GM19025 (cell line): ENCODE results near the gene USP16.
"Not testable (repeated sequence)": the region's sequence is repeated elsewhere in the genome, so short reads cannot be mapped to it uniquely, and the experiment has no call there.

ENCODE experiments used
- ATAC-seq: cut with Tn5 transposase; IDR thresholded peaks from one replicate; pipeline ENCODE4 v1.9.1; 2021; ENCODE audit warnings: mild to moderate bottlenecking, low read depth, moderate library complexity; ENCODE audit not compliant: unreplicated experiment

Gene USP16

DNA sequence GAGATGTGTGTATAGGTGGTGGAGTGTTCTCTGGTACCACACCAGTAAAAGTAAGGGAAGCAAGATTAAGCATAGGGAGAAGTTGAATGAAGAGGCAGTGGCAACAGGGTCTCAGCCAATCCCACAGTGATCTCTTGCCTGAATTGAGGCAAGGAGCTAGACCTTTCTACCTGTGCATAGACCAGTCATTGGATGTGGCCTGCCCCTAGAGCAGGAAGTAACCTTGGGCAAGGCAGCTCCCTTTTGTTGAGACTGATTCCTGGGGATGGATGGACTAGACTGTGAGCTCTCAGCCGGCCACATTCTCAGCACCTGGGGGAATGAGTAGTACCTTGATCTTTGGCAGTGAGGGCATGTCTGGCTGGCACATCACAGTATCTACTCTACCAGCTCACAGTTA lies 6.4 kb downstream of the USP16 start:
- no peak for ATAC-seq

DNA sequence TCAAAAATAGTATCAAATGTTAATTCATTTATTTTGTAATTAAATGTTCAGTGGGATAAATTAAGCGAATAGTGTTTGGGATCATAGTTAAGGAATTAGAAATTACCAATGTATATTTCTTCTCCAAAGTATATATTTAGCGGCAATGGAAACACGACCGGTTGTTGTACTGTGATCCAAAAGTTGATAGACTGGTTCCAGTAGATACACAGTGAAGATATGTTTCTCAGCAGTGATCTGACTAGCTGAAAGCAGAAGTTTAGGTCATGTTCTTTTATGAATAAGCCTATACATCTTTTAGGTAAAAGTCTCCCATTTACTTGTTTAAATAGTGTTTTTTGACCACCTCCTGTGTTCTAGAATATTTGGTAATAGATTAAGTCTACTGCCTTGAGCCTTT lies 8.8 kb downstream of the USP16 start:
- ATAC-seq, result no peak

GRCh38 chr21:29033871-29034270 lies 9.4 kb downstream of the USP16 start:
- no peak for ATAC-seq

DNA sequence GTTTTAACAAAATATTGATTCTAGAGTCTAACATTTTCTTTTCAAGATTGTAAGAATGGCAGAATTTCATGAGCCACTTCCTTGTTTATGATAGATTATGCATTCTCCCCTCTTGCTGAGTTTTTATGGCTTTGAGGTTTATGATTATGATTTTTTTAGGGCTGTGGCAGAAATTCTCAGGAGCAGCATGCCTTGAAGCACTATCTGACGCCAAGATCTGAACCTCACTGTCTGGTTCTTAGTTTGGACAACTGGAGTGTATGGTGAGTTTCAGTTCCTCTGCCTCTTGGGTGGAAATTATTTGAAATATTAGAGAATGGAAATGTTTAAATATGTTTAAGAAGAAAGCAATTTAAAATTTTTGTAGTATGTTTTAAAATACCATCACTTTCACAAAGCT lies 10.2 kb downstream of the USP16 start:
- no peak for ATAC-seq

DNA sequence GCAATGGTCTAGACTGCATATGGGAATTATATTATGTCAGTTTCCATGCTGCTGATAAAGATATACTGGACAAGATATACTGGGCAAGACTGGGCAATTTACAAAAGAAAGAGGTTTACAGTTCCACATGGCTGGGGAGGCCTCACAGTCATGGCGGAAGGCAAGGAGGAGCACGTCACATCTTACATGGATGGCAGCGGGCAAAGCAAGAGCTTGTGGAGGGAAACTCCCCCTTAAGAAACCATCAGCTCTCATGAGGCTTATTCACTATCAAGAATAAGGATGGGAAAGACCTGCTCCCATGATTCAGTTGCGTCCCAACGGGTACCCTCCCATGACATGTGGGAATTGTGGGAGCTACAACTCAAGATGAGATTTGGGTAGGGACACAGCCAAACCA lies 27.8 kb downstream of the USP16 start:
- ATAC-seq, result no peak

GRCh38 chr21:29053011-29053553 lies 28.6 kb downstream of the USP16 start:
- ATAC-seq, result no peak

- ATAC-seq, result no peak
Observed at GRCh38 chr21:29053656-29054055, 29.2 kb downstream of the USP16 start.

DNA sequence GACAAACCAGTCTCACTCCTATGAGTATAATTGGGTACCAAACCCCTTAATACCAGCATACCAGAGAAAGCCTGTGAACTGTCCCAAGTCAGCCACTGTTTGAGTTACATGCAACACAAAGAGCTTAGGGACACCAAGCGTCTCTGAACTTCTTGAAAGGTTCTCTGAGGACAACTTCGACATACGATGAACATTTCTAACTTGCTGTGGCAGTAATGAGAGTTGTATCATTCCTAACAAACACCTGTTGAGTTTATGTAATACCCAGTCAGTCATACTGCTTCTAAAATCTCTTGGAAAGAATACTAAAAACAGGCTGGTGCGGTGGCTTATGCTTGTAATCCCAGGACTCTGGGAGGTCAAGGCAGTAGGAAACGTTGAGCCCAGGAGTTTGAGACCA lies 30.6 kb downstream of the USP16 start:
- ATAC-seq, result no peak

DNA sequence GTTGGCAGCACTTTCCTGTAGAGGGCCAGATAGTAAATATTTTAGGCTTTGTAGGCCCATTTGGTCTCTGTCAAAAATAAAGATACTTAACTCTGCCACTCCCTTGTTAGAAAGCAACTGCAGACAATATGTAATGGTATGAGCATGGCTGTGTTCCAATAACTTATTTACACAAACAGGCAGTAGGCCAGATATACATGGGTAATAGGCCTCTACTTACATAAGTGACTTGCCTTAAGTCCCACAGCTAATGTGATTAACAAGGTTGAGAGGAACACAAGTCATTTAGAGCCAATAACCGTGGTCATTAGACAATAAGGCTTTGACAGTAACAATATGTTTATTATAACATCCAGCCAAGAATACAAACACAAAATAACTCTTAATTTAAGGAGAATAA lies 31.5 kb downstream of the USP16 start:
- no peak for ATAC-seq

DNA sequence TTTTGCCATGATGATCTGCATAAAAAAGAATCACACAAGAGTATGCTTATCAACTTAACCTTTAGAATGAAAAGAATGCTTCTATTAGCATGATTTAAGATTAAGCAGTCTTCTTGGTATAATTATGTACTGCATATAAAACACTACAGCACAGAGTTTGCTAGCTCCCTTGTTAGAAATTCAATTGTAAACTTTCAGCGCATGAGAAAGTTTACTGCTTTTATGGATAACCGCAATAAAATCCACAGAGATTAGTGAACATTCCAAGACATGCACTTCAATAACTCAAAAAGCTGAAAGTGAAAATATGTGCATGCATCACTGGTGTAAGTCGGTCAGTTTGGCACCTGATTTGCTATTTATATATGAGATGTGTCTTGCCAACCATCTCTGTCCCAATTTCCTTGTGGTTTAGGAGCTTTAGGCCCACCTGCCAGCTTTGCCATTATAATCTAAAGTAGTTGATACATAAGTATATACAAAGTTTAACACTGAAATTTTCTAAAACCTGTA lies 32.1 kb downstream of the USP16 start:
- no peak for ATAC-seq

- peak; percentile 99 for ATAC-seq
Observed at GRCh38 chr21:29064850-29065481, 40.5 kb downstream of the USP16 start.

DNA sequence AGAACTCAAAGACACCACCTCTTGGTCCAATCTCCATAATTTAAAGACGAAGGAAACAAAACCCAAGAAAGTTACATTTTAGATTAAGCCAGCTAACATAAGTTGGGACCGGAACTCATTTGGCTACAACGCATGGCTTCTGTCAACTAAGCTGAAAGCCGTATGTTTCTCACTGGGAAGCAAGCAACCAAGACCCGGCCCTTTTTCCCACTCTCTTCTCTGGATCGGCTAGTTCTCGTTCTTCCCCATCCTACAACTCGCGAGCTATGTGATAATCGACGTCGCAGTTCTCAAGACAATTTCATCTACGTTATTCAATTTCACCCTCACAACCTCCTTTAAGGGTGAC lies 48.4 kb downstream of the USP16 start:
- no peak for ATAC-seq

- peak; percentile 88 for ATAC-seq
Observed at GRCh38 chr21:29073222-29074006, 48.9 kb downstream of the USP16 start, which contains the start of gene CCT8. Gene CCT8, minus strand, starts transcription at chr21:29073648. Its CDS starts 58 bp downstream, at chr21:29073590.

- ATAC-seq, result peak; percentile 15
Observed at GRCh38 chr21:29074007-29074376, 49.5 kb downstream of the USP16 start.

GRCh38 chr21:29074783-29075182 lies 50.3 kb downstream of the USP16 start:
- no peak for ATAC-seq

DNA sequence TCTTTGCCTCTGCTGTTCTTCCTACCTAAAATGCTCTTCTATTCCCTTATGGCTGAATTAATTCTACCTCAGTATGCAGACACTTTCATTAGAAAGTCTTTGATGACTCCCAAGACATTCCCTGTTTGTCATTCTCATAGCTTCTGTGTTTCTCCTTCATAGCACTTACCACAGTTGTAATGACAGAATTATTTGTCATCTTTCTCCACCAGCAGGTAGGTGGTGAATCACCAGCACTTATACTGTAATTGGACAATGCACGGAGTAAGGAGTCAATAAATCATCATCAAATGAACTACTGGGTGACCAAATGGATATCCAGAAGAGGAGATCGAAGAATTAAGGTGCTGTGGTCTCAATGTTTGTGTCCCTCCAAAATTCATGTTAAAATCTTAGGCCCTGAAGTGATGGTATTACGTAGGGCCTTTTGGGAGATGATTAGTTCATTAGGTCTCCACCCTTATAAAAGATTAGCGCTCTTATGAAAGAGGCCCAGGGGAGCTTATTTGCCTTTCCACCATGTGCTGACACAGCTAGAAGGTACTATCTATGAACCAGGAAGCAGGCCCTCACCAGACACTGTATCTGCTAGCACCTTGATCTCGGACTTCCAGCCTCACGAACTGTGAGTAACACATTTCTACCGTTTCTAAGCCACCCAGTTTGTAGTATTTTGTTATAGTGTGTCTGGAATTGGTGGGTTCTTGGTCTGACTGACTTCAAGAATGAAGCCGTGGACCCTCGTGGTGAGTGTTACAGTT lies 51.4 kb downstream of the USP16 start:
- no peak for ATAC-seq

DNA sequence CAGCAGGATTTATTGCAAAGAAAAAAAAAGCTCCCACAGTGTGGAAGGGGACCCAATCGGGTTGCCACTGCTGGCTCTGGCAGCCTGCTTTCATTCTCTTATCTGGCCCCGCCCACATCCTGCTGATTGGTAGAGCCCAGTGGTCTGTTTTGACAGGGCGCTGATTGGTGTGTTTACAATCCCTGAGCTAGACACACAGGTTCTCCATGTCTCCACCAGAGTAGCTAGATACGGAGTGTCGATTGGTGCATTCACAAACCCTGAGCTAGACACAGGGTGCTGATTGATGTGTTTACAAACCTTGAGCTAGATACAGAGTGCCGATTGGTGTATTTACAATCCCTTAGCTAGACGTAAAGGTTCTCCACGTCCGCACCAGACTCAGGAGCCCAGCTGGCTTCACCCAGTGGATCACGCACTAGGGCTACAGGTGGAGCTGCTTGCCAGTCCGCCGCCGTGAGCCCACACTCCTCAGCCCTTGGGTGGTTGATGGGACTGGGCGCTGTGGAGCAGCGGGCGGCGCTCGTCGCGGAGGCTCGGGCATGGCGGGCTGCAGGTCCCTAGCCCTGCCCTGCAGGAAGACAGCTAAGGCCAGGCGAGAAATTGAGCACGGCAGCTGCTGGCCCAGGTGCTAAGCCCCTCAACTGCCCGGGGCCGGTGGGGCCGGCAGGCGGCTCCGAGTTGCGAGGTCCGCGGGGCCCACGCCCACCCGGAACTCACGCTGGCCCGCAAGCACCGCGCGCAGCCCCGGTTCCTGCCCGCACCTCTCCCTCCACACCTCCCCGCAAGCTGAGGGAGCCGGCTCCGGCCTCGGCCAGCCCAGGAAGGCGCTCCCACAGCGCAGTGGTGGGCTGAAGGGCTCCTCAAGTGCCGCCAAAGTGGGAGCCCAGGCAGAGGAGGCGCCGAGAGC lies 52.5 kb downstream of the USP16 start:
- ATAC-seq, result not testable (repeated sequence)

GRCh38 chr21:29077651-29078090 lies 53.2 kb downstream of the USP16 start:
- ATAC-seq, result no peak

DNA sequence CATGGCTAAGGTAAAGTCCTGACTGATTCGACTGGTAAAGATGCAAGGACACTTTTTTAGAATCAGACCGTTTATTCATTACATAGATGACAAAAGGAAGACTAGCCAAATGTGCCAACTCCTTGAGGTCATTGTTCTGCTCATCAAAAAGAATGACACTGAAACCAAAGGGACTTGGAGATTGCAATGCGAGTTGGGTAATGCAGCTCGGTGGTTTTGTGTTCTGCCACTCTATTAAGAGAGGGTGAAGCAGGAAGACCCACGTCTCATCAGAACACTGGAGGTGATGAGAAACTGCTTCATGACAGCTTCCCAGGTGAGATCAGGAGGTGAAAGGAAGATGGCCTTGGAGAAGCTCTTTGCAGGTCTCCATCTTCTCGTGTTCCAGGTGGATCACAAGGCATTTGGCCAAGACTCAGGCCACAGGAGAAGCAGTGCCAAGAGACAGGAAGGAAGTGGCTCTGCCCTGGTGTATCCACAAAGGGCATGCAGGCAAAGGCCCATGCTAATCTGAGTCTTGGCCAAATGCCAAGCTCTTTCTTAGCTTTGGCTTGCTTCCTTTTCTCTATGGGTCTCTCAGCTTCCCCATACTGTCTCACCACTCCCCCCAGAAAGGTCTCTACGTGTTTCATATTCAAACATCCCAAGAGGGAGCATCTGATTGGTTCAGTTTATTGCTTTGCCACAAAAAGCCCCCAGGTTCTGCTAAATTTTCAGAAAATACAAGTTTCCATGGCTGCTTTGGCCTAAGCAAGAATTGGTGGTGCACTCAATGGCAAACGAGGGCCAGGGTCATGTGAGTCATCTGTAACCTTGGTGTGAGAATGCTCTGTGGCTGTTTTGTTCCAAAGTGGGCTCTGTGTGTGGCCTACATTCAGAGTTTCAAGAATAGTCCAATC lies 54.6 kb downstream of the USP16 start:
- ATAC-seq, result peak; percentile 45
